Glomerular endothelial cell (primary cell): Measurements from ENCODE around the gene GLIS1. TPM values are rescaled to one million over a fixed set of nuclear protein-coding genes. Genes with fewer than 3 reads are reported as not detected.

Source experiments
- DNase-seq: peaks from one replicate; pipeline ENCODE4 v3.0.0-alpha.2; 2011; ENCODE audit warnings: low read depth, low spot score; ENCODE audit errors: extremely low read depth
- total RNA-seq: library from RNA; depleted of rRNA; stranded (reverse); fragments of >200 nt; gene quantifications from 2 replicates; pipeline ENCODE4 v1.2.3, GENCODE V29; 2015

The GLIS1 gene
- total RNA-seq, 1 donor from 2014 or later, result 1.6 TPM

GRCh38 chr1:53721088-53721487 lies 17.9 kb downstream of the GLIS1 start:
- DNase-seq, result no peak

GRCh38 chr1:53719469-53719868 lies 19.5 kb downstream of the GLIS1 start:
- no peak for DNase-seq

- no peak for DNase-seq
Observed at GRCh38 chr1:53718443-53718842, 20.5 kb downstream of the GLIS1 start.

GRCh38 chr1:53717025-53717804 lies 21.7 kb downstream of the GLIS1 start:
- DNase-seq, result no peak

GRCh38 chr1:53716150-53716549 lies 22.8 kb downstream of the GLIS1 start:
- no peak for DNase-seq

- DNase-seq, result no peak
Observed at GRCh38 chr1:53715478-53715877, 23.5 kb downstream of the GLIS1 start.

GRCh38 chr1:53712276-53712675 lies 26.7 kb downstream of the GLIS1 start:
- DNase-seq, result no peak

GRCh38 chr1:53710584-53710983 lies 28.4 kb downstream of the GLIS1 start:
- no peak for DNase-seq

- DNase-seq, result no peak
Observed at GRCh38 chr1:53708687-53709086, 30.3 kb downstream of the GLIS1 start.

- DNase-seq, result no peak
Observed at GRCh38 chr1:53706356-53706755, 32.6 kb downstream of the GLIS1 start.

- DNase-seq, result no peak
Observed at GRCh38 chr1:53705446-53706096, 33.4 kb downstream of the GLIS1 start.

- no peak for DNase-seq
Observed at GRCh38 chr1:53704804-53705445, 34.0 kb downstream of the GLIS1 start.

- DNase-seq, result no peak
Observed at GRCh38 chr1:53704304-53704703, 34.7 kb downstream of the GLIS1 start.

- no peak for DNase-seq
Observed at GRCh38 chr1:53703174-53703573, 35.8 kb downstream of the GLIS1 start.

- no peak for DNase-seq
Observed at GRCh38 chr1:53702341-53702740, 36.6 kb downstream of the GLIS1 start.

- no peak for DNase-seq
Observed at GRCh38 chr1:53700776-53701175, 38.2 kb downstream of the GLIS1 start.

GRCh38 chr1:53699981-53700380 lies 39.0 kb downstream of the GLIS1 start:
- DNase-seq, result no peak

GRCh38 chr1:53698384-53698980 lies 40.5 kb downstream of the GLIS1 start:
- DNase-seq, result no peak

GRCh38 chr1:53697721-53698383 lies 41.1 kb downstream of the GLIS1 start:
- DNase-seq, result no peak

- DNase-seq, result no peak
Observed at GRCh38 chr1:53696990-53697389, 42.0 kb downstream of the GLIS1 start.

GRCh38 chr1:53696571-53696970 lies 42.4 kb downstream of the GLIS1 start:
- no peak for DNase-seq
